Hepatocyte (in vitro differentiated cells): ENCODE data around the gene KNCN.

Experiments
- EZH2 ChIP-seq: fragments of 200-600 bp; sonication (generic); IDR thresholded peaks from 2 replicates; pipeline ENCODE4 v1.6.1; 2016; ENCODE audit warnings: antibody characterized with exemption, mild to moderate bottlenecking, borderline replicate concordance
- EZH2phosphoT487 ChIP-seq: fragments of 200-600 bp; sonication (generic); IDR thresholded peaks from one replicate; pipeline ENCODE4 v1.6.1; 2018; ENCODE audit warnings: antibody characterized with exemption, mild to moderate bottlenecking, low read depth, moderate library complexity; ENCODE audit not compliant: unreplicated experiment, severe bottlenecking
- TF ChIP-seq, protein P1 (sequence below): fragments of 200-600 bp; sonication (generic); IDR thresholded peaks from 2 replicates; pipeline ENCODE4 v1.5.1; 2016; ENCODE audit warnings: antibody characterized with exemption, mild to moderate bottlenecking; ENCODE audit not compliant: poor library complexity

DNA sequence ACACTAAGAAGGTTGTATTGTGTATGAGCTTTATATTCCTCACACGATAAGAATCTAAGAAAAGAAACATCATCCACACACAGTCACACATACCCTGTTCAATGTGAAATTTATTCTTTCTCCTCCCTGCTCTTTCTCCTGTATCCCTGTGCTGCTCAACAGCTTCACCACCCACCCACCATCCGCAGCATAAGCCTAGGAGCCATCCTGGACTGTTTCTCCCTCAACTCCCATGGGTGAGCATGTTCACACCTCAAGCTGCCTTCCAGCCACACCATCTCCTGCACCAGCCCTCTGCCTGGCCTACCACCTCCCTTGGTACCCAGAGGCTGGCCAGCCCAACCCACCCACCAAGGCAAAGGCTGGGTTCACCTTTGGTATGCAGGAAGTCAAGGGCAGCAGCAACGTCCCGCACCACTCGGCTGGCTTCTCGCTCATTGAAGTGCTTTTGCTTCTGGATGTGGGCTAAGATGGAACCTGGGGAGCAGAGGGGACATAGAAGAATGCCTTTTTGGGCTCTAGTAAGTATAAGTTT is 20.3 kb upstream of the KNCN start:
- TF ChIP-seq, protein P1, sequence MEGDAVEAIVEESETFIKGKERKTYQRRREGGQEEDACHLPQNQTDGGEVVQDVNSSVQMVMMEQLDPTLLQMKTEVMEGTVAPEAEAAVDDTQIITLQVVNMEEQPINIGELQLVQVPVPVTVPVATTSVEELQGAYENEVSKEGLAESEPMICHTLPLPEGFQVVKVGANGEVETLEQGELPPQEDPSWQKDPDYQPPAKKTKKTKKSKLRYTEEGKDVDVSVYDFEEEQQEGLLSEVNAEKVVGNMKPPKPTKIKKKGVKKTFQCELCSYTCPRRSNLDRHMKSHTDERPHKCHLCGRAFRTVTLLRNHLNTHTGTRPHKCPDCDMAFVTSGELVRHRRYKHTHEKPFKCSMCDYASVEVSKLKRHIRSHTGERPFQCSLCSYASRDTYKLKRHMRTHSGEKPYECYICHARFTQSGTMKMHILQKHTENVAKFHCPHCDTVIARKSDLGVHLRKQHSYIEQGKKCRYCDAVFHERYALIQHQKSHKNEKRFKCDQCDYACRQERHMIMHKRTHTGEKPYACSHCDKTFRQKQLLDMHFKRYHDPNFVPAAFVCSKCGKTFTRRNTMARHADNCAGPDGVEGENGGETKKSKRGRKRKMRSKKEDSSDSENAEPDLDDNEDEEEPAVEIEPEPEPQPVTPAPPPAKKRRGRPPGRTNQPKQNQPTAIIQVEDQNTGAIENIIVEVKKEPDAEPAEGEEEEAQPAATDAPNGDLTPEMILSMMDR: no peak
- TF ChIP-seq EZH2phosphoT487: no peak
- TF ChIP-seq EZH2: no peak
